WTC11 (cell line): Measurements from ENCODE around the gene OPALIN. TPM values are rescaled to one million over a fixed set of nuclear protein-coding genes. Genes with fewer than 3 reads are reported as not detected.

ENCODE experiments used
- ATAC-seq: fragments of 200-7000 bp; cut with Tn5 transposase; 2 replicates; pipeline ENCODE4 v1.10.0; 2021; ENCODE audit warnings: mild to moderate bottlenecking, moderate library complexity
- CTCF ChIA-PET: fragments of 300-600 bp; sonication (Branson Sonifier 250); formaldehyde crosslinking; loops from one replicate; lab custom pipeline; 2021; ENCODE audit warnings: antibody characterized with exemption; lab: Charles Lee
- POLR2A ChIA-PET: fragments of 350-600 bp; sonication (Branson Sonifier 250); formaldehyde crosslinking; loops from one replicate; lab custom pipeline; 2021; ENCODE audit warnings: antibody characterized with exemption; lab: Charles Lee
- DNase-seq: peaks from one replicate; pipeline ENCODE4 v3.0.0; 2021; ENCODE audit warnings: low spot score
- H3K27ac Mint-ChIP-seq: 2 replicates; pipeline ENCODE4 v1.8.0; 2021; ENCODE audit warnings: mixed read lengths
- H3K27me3 Mint-ChIP-seq: 2 replicates; pipeline ENCODE4 v1.8.0; 2021; ENCODE audit warnings: low read depth, mild to moderate bottlenecking, moderate library complexity, mixed read lengths
- H3K36me3 Mint-ChIP-seq: 2 replicates; pipeline ENCODE4 v1.8.0; 2021; ENCODE audit warnings: mixed read lengths
- H3K4me1 Mint-ChIP-seq: 2 replicates; pipeline ENCODE4 v1.8.0; 2022; ENCODE audit warnings: mixed read lengths
- H3K4me3 Mint-ChIP-seq: 2 replicates; pipeline ENCODE4 v1.8.0; 2021; ENCODE audit warnings: mild to moderate bottlenecking, moderate library complexity, mixed read lengths
- H3K9me3 Mint-ChIP-seq: 2 replicates; pipeline ENCODE4 v1.8.0; 2021; ENCODE audit warnings: mixed read lengths
- AR ChIP-seq: fragments of 250-450 bp; sonication (Bioruptor Pico); IDR thresholded peaks from 2 replicates; pipeline ENCODE4 v1.9.0; 2021; ENCODE audit warnings: mild to moderate bottlenecking
- ATF1 ChIP-seq: sonication (generic); formaldehyde crosslinking; IDR thresholded peaks from 2 replicates; pipeline ENCODE4 v1.8.1; 2023; ENCODE audit warnings: mild to moderate bottlenecking, moderate library complexity, missing genetic modification reagents
- CTCF ChIP-seq: fragments of 200-600 bp; IDR thresholded peaks from 2 replicates; pipeline ENCODE4 v1.8.0; 2022; ENCODE audit warnings: antibody characterized with exemption
- GRHL2 ChIP-seq: fragments of 250-450 bp; sonication (Bioruptor Pico); IDR thresholded peaks from 2 replicates; pipeline ENCODE4 v1.8.0; 2022; ENCODE audit warnings: mild to moderate bottlenecking, moderate library complexity; ENCODE audit not compliant: insufficient replicate concordance, severe bottlenecking
- GTF2I ChIP-seq: fragments of 250-450 bp; sonication (Bioruptor Pico); conservative IDR thresholded peaks from 2 replicates; pipeline ENCODE4 v1.4.0; 2021; ENCODE audit warnings: mild to moderate bottlenecking
- PRDM15 ChIP-seq: sonication (generic); formaldehyde crosslinking; IDR thresholded peaks from 2 replicates; pipeline ENCODE4 v1.8.0; 2022; ENCODE audit warnings: missing genetic modification reagents
- RELA ChIP-seq: sonication (generic); formaldehyde crosslinking; IDR thresholded peaks from 2 replicates; pipeline ENCODE4 v1.8.1; 2022; ENCODE audit warnings: missing genetic modification reagents, mild to moderate bottlenecking, borderline replicate concordance
- TCF7 ChIP-seq: sonication (generic); formaldehyde crosslinking; IDR thresholded peaks from 2 replicates; pipeline ENCODE4 v1.8.0; 2022; ENCODE audit warnings: mild to moderate bottlenecking, low read depth, missing genetic modification reagents, moderate library complexity
- ZNF396 ChIP-seq: fragments of 250-450 bp; sonication (Bioruptor Pico); IDR thresholded peaks from 2 replicates; pipeline ENCODE4 v1.8.0; 2021; ENCODE audit warnings: mild to moderate bottlenecking, moderate library complexity, borderline replicate concordance
- ZNF416 ChIP-seq: fragments of 250-450 bp; sonication (Bioruptor Pico); IDR thresholded peaks from 2 replicates; pipeline ENCODE4 v1.9.0; 2021; ENCODE audit warnings: mild to moderate bottlenecking, inconsistent platforms
- ZSCAN18 ChIP-seq: fragments of 250-450 bp; sonication (Bioruptor Pico); IDR thresholded peaks from 2 replicates; pipeline ENCODE4 v2.1.2; 2022; ENCODE audit warnings: mild to moderate bottlenecking, moderate library complexity
- total RNA-seq: library from RNA; stranded (reverse); gene quantifications from 3 replicates; pipeline ENCODE4 v1.2.3, GENCODE V29; 2021

Gene OPALIN
- total RNA-seq, 1 experiment from 2014 or later = 0.04 TPM

GRCh38 chr10:96397902-96398301, 39.1 kb upstream of the OPALIN start (continued):
- no peak for TF ChIP-seq RELA (CRISPR knock-in tag)
- no peak for TF ChIP-seq TCF7
- no peak for TF ChIP-seq ZNF396 (CRISPR knock-in tag)
- TF ChIP-seq GTF2I (CRISPR knock-in tag) = no peak
- TF ChIP-seq PRDM15 (CRISPR knock-in tag) = no peak
- TF ChIP-seq ATF1 (CRISPR knock-in tag) = no peak
- no peak for TF ChIP-seq ZSCAN18 (CRISPR knock-in tag)

GRCh38 chr10:96395931-96396877, 37.4 kb upstream of the OPALIN start:
- peak; percentile 77 for DNase-seq
- Mint-ChIP-seq H3K36me3 (no peaks in the 10 kb centered on the region; the same call in 1 of the 2 replicates), H3K4me3 (peak overlapping the region; percentile 62), H3K27me3 (no peaks in the 10 kb centered on the region), H3K4me1 (peaks cover 24% of the 10 kb centered on the region), H3K9me3 (no peaks in the 10 kb centered on the region), H3K27ac (no peak overlapping the region)
- ChIA-PET POLR2A (no interaction called here), CTCF (interaction anchor here (0.5 to 4.5 kb wide), 33 partner anchors 9 to 625 kb away, joined by 3 to 169 read pairs (median 5); partner anchors contain the start of gene TLL2)
- TF ChIP-seq CTCF (peak; percentile 82), GRHL2 (CRISPR knock-in tag) (no peak)
- ATAC-seq = peak; percentile 87

- Mint-ChIP-seq H3K4me3 (no peak overlapping the region), H3K9me3 (no peaks in the 10 kb centered on the region), H3K36me3 (no peaks in the 10 kb centered on the region; the same call in 1 of the 2 replicates), H3K27me3 (no peaks in the 10 kb centered on the region), H3K27ac (no peak overlapping the region), H3K4me1 (no peaks in the 10 kb centered on the region)
- no peak for DNase-seq
- ChIA-PET POLR2A (no interaction called here), CTCF (interaction anchor here (1.3 to 2.6 kb wide), 3 partner anchors 16 to 121 kb away, joined by 4 to 11 read pairs (median 6); no protein-coding TSS in a partner anchor)
- no peak for TF ChIP-seq ZNF416 (CRISPR knock-in tag)
- TF ChIP-seq AR (CRISPR knock-in tag) = no peak
- TF ChIP-seq TCF7 = no peak
- ATAC-seq = no peak
These were observed 31.7 kb upstream of the OPALIN start for GRCh38 chr10:96390460-96390864.
